GM12874 (cell line): Measurements from ENCODE around the gene AMZ1.

Source experiments
- TF ChIP-seq, protein P1 (sequence below): IDR thresholded peaks from 2 replicates; pipeline ENCODE4 v1.5.1; 2011; ENCODE audit warnings: low read depth, mild to moderate bottlenecking, control low read depth, low read length, moderate library complexity; ENCODE audit not compliant: insufficient read depth

Gene AMZ1

DNA sequence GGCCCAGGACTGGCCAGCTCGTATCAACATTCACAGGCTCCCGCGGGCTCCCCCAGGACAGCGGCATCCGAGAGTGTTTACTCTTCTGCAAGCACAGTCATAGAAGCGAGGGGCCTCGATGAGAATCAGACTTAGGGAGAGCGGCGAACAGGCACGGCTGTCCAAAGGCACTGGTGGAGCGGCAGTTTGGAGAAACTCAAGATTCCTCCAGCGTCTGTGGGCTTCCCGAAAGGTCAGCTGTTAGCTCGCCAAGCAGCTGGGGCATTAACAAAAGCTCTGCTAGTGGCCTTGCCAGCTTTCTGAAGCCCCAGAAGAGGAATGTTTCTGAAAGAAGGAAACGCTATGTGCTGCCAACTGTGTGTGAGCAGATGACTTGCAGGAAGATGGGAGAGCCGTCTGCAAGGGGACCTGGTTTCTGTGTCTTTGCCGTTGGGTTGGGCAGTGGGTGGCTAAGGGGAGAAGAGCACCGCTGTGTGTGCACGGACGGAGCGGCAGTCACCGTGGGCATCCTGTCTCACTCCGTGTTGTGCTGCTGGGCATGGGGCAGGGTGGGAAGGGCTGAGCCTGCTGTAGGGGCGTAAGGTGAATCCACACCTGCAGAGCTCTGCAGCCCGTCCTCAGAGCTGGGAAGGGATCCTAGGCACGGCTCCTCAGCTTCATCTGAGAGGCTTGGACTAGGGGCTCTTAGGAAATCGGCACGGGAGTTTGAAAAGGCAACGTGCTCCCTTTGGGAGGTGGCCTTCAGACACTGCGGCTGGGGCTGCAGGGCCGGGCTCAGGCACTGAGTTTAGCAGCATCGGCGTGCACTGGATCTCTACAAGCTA is 42.1 kb downstream of the AMZ1 start:
- TF ChIP-seq, protein P1, sequence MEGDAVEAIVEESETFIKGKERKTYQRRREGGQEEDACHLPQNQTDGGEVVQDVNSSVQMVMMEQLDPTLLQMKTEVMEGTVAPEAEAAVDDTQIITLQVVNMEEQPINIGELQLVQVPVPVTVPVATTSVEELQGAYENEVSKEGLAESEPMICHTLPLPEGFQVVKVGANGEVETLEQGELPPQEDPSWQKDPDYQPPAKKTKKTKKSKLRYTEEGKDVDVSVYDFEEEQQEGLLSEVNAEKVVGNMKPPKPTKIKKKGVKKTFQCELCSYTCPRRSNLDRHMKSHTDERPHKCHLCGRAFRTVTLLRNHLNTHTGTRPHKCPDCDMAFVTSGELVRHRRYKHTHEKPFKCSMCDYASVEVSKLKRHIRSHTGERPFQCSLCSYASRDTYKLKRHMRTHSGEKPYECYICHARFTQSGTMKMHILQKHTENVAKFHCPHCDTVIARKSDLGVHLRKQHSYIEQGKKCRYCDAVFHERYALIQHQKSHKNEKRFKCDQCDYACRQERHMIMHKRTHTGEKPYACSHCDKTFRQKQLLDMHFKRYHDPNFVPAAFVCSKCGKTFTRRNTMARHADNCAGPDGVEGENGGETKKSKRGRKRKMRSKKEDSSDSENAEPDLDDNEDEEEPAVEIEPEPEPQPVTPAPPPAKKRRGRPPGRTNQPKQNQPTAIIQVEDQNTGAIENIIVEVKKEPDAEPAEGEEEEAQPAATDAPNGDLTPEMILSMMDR, result no peak

DNA sequence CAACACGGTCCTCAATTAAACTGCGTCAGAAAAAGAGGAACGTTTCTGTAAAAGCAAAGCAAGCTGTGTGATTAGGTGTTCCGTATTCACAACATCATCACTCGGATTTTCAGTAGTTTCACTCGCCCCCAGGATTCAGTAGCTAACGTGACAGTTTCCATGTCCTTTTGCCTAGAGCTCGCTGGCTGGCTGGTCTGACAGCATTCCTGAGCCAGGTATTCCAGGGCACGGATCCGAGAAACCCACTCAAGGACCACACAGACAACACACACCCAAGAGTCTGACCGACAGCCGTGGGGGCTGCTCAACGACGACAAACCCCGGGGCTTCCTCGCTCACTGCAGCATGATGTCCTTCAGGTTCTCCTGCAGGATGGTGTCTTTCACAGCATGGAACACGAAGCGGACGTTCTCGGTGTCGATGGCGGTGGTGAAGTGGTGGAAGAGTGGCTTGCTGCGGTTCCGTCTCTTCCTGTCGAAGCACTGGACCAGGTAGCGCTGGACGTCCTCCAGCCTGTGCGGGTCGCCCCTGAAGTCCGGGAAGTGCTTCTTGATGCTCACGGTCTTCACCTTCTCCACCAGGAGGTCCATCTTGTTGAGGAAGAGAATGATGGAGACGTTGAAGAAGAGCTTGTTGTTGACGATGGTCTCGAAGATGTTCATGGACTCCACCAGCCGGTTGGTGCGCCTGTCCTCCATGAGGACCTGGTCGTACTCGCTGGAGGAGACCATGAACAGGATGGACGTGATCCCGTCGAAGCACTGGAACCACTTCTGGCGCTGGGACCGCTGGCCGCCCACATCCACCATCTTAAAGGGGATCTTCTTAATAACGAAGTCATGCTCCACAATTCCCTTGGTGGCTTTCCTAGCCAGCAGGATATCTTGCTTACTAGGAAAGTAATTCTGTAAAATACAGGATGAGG is 43.1 kb downstream of the AMZ1 start:
- TF ChIP-seq, protein P1, result no peak

DNA sequence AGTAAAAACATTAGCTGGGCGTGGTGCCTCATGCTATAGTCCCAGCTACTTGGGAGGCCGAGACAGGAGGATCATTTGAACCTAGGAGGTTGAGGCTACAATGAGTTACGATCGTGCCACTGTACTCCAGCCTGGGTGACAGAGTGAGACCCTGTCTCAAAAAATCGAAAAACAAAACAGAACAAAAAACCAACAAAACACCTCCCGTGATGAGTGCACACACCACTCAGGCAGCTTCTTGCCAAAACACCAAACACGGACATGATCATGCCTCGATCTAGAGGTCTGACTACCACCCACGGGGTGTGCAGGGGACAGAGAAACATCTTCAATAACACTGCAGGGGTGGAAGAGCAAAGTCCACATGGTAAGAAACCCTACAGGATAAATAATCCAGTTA is 44.4 kb downstream of the AMZ1 start:
- TF ChIP-seq, protein P1, result no peak

DNA sequence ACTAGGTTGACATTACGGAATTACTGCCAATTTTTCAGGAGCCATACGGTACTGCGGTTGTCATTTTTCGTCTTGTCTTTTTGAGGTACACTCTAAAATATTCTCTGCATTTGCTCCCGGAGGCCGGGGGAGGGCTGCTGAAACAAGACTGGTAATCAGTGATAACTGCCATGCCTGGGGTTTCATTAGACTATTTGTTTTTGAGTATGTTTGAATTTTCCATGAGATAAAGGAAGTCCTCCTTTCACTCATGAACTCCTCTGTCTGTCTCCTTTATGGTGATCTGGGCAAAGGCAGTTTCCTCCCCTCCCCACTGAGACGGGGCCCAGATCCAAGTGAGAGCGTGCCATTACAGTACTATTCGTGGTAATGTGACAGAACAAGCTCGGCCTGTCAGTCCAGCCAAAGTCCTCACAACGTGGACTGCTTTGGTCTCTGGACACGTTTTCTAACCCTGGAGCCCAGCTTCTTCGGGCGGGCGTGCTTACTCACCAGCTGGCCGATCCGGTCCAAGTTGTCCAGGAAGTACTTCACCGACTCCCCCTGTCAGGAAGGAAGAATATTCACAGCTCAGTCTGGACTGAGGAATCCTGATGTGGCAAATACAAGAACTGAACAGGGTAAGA is 45.1 kb downstream of the AMZ1 start:
- TF ChIP-seq, protein P1, result no peak

DNA sequence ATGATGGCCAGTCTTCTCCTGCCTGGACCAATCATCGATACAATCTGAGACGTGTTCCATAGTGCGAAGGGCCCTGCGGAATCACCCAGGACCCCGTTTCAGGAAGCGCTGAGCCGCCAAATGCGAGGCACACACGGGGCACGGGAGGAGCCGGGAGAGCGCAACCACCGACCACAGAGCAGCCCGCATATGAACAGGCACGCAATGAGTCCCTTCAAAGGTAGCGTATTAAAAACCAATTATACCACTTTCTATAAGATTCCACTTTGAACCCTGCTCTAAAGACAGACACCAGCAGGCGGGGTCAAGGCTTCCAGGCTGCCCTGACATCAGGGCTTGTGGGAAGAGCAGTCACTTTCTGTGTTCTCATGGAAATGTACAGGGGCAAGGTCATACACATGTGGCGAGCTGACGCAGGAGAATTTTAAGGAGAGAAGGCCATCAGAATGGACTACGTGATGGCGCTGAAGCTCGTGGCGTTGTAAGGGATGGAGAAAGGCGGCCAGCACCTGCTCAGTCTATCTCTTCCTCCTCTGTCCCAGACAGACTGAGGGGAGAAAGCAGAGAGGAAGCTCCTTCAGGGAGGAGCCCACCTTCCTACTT is 46.2 kb downstream of the AMZ1 start:
- TF ChIP-seq, protein P1, result no peak

DNA sequence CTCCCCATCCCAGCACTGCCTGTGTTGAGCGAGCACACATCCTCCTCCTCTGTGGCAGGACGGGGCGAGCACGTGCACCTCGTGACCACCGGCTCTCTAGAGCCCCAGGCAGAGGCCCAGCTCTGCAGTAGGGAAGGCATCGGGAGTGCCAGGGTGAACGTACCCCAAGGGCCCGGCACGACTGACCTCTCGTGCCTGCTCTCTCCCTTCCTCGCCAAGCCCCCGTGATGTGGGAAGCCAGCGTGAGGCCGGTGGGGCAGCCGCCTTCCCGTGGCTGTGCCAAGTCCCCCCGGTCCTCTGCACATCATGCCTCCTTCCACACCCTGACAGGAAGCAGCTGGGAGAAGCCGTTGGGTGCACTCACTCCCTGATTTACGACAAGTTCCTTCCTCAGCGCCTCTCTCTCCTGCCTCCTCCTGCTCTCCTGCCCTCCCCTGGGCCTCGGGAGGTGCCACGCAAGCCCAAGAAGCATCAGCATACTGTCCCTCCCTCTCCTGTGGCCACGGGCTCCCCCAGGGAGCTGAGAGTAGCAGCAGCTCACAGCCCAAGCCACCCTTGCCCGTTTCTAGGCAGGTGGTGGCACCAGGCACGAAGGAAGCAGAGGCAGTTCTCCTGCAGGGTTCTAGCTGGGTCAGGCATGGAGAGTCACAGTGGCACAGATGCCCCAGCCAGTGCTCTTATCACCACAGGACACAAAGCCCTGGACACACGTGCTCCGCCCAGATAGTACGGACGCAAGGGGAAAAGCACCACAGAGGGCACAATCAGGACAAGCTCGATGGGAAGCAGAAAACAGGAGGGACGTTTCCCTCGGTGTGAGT is 47.0 kb downstream of the AMZ1 start:
- TF ChIP-seq, protein P1, result no peak
